Ishikawa (cell line): ENCODE results near the gene NCOR2.

ENCODE experiments used
- CEBPB ChIP-seq: IDR thresholded peaks from 2 replicates; pipeline ENCODE4 v1.6.1; 2012
- CREB1 ChIP-seq: IDR thresholded peaks from 2 replicates; pipeline ENCODE4 v1.6.1; 2012; ENCODE audit warnings: low read depth
- EGR1 ChIP-seq: IDR thresholded peaks from 2 replicates; pipeline ENCODE4 v1.6.1; 2012
- EP300 ChIP-seq: IDR thresholded peaks from 2 replicates; pipeline ENCODE4 v1.6.1; 2012; ENCODE audit warnings: borderline replicate concordance
- FOXM1 ChIP-seq: IDR thresholded peaks from 2 replicates; pipeline ENCODE4 v1.6.1; 2012; ENCODE audit warnings: low read depth, borderline replicate concordance
- NFIC ChIP-seq: IDR thresholded peaks from 2 replicates; pipeline ENCODE4 v1.6.1; 2012
- RAD21 ChIP-seq: IDR thresholded peaks from 2 replicates; pipeline ENCODE4 v1.6.1; 2012; ENCODE audit warnings: low read depth
- TAF1 ChIP-seq: IDR thresholded peaks from 2 replicates; pipeline ENCODE4 v1.6.1; 2012; ENCODE audit warnings: low read depth, mild to moderate bottlenecking
- TCF12 ChIP-seq: IDR thresholded peaks from 2 replicates; pipeline ENCODE4 v1.6.1; 2012; ENCODE audit warnings: low read depth
- TEAD4 ChIP-seq: IDR thresholded peaks from 2 replicates; pipeline ENCODE4 v1.6.1; 2012
- YY1 ChIP-seq: IDR thresholded peaks from 2 replicates; pipeline ENCODE4 v1.6.1; 2012; ENCODE audit warnings: low read depth
- ZBTB7A ChIP-seq: IDR thresholded peaks from 2 replicates; pipeline ENCODE4 v1.6.1; 2012; ENCODE audit warnings: low read depth
- TF ChIP-seq, protein P1 (sequence below): IDR thresholded peaks from 2 replicates; pipeline ENCODE4 v1.6.1; 2012
- TF ChIP-seq, protein P2 (sequence below): IDR thresholded peaks from 2 replicates; pipeline ENCODE4 v1.6.1; 2012
- TF ChIP-seq, protein P3 (sequence below): IDR thresholded peaks from 2 replicates; pipeline ENCODE4 v1.6.1; 2012; ENCODE audit warnings: low read depth, mild to moderate bottlenecking

NCOR2 gene

DNA sequence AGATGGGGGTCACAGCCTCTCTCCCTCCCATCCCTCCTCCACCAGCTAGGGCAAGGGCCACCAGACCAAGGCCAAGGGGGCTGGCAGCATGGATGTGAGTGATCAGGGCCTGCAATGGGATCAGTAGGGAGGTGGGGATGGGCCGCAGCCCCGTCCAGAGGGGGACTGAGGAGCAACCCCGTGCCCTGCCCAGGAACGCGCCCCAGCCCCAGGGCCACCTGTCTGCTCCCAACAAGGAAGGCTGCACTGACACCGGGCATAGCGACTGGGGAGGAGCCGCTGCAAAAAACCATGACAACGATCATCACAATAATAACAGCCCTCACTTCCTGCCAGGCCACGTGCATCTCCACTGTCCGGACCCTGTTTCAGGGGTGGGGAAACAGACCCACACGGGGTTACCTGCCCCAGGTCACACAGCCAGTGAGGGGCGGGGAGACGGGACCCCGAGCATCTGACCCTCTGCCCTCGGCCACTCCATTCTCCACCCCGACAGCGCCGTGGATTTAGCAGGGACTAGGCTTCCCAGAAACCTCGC, 24.3 kb downstream of the NCOR2 start:
- TF ChIP-seq NFIC (no peak), ZBTB7A (no peak), FOXM1 (no peak), EP300 (no peak), TEAD4 (no peak), TAF1 (no peak)
- TF ChIP-seq, protein P1, sequence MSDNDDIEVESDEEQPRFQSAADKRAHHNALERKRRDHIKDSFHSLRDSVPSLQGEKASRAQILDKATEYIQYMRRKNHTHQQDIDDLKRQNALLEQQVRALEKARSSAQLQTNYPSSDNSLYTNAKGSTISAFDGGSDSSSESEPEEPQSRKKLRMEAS, result no peak

DNA sequence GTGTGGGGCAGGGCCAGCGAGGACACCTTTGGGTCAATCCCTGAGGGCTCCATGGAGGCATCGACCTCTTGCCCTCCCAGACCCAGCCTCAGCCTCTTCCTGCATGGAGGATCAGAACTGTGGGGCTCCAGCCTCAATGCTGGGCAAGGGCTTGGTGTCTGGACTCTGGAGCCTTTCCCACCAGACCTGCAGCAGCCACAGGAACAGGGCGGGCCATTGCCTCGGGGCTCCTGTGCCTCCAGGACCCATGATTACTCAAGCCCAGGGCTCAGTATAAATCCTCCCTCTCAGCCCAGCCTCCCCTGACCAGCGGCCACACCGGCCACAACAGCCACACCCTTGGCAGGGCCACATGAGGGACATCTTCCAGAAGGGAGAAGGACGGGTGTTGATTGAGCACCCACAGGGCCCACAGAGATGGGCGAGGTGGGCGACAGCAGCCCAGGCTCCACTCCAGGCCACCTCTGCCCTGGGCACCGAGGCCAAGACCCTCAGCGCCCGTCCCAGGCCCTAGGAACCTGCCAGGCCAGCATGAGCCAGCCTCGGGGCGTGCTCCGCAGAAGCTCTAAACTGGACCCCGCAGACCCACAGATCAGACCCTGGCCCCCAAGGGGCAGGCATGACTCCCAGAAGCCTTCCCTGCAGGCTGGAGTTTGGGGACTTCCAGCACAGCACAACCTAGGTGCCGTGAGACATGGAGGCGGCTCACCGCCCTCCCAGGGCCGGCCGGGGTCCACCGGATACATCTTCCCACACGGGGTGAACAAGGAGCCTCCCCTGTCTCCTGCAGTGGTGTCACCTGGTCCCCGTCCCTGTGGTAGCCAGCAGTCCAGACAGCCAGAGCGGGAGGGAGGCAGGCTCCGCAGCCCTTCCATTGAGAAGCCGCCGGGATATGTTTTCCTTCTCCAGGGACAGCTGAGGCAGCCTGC, 25.1 kb downstream of the NCOR2 start:
- TF ChIP-seq YY1 (no peak), TCF12 (no peak), EP300 (no peak), TEAD4 (no peak), FOXM1 (no peak), EGR1 (no peak), ZBTB7A (no peak), RAD21 (no peak), CEBPB (no peak), NFIC (no peak), TAF1 (no peak), CREB1 (no peak)
- TF ChIP-seq, protein P2, sequence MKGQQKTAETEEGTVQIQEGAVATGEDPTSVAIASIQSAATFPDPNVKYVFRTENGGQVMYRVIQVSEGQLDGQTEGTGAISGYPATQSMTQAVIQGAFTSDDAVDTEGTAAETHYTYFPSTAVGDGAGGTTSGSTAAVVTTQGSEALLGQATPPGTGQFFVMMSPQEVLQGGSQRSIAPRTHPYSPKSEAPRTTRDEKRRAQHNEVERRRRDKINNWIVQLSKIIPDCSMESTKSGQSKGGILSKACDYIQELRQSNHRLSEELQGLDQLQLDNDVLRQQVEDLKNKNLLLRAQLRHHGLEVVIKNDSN, result no peak
- TF ChIP-seq, protein P1, result no peak
- TF ChIP-seq, protein P3, sequence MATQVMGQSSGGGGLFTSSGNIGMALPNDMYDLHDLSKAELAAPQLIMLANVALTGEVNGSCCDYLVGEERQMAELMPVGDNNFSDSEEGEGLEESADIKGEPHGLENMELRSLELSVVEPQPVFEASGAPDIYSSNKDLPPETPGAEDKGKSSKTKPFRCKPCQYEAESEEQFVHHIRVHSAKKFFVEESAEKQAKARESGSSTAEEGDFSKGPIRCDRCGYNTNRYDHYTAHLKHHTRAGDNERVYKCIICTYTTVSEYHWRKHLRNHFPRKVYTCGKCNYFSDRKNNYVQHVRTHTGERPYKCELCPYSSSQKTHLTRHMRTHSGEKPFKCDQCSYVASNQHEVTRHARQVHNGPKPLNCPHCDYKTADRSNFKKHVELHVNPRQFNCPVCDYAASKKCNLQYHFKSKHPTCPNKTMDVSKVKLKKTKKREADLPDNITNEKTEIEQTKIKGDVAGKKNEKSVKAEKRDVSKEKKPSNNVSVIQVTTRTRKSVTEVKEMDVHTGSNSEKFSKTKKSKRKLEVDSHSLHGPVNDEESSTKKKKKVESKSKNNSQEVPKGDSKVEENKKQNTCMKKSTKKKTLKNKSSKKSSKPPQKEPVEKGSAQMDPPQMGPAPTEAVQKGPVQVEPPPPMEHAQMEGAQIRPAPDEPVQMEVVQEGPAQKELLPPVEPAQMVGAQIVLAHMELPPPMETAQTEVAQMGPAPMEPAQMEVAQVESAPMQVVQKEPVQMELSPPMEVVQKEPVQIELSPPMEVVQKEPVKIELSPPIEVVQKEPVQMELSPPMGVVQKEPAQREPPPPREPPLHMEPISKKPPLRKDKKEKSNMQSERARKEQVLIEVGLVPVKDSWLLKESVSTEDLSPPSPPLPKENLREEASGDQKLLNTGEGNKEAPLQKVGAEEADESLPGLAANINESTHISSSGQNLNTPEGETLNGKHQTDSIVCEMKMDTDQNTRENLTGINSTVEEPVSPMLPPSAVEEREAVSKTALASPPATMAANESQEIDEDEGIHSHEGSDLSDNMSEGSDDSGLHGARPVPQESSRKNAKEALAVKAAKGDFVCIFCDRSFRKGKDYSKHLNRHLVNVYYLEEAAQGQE, result no peak

DNA sequence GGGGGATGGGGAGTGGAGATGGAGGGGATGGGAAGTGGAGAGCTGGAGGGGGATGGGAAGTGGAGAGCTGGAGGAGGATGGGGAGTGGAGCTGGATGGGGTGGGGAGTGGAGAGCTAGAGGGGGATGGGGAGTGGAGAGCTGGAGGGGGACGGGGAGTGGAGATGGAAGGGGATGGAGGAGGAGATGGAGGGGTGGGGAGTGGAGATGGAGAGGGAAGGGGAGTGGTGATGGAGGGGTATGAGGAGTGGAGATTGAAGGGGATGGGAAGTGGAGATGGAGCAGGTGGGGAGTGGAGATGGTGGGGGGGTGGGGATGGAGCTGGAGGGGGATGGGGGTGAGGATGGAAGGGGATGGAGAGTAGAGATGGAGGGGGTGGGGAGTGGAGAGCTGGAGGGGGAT, 26.1 kb downstream of the NCOR2 start:
- no peak for TF ChIP-seq ZBTB7A
- no peak for TF ChIP-seq TCF12
- TF ChIP-seq YY1, result no peak
- TF ChIP-seq, protein P2, result no peak
- no peak for TF ChIP-seq FOXM1
- no peak for TF ChIP-seq CEBPB
- TF ChIP-seq CREB1, result no peak

DNA sequence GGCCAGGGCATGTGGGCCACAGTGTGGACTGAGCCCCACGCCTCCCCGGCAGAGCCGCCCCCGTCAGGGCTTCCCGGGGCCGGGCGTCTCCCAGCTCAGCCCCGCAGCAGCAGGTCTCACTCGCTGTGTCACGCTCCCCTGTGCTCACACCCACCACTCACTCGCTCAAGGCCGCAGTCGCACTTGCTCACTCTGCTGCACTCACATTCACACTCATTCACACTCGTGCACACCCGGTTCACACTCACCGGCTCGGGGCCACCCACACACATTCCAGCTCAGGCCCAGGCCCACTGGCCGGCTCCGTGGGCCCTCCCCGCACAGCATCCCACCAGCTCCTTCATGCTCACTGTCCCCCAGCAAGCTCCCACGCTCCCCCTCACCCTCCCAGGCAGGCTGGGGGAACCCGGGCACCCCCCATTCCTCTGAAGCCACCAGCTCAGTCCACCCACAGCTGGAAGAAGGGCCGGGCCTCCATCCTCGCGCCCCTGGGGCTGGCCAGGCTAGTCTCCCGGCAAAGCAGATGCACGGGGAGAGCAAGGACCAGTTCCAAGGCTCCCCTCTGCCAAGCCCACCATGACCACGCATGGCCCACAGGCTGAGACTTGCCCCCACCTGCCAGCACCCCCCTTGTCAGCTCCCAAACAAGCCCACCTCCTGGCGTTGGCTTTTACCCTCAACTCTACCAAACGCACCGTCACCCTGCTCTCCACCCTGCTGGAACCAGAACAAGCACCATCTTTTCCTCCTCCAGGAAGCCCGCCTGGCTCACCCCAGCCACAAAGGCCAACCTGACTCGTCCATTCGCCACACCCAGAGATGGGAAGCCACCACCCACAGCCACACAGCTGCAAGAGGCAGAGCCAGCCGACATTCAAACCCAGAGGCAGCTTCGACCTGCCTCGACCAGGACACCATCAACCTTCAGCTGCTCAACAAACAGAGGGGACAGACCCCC, 28.0 kb downstream of the NCOR2 start:
- TF ChIP-seq TEAD4 (no peak), TAF1 (no peak), CREB1 (no peak), EGR1 (no peak), CEBPB (no peak), FOXM1 (no peak)

DNA sequence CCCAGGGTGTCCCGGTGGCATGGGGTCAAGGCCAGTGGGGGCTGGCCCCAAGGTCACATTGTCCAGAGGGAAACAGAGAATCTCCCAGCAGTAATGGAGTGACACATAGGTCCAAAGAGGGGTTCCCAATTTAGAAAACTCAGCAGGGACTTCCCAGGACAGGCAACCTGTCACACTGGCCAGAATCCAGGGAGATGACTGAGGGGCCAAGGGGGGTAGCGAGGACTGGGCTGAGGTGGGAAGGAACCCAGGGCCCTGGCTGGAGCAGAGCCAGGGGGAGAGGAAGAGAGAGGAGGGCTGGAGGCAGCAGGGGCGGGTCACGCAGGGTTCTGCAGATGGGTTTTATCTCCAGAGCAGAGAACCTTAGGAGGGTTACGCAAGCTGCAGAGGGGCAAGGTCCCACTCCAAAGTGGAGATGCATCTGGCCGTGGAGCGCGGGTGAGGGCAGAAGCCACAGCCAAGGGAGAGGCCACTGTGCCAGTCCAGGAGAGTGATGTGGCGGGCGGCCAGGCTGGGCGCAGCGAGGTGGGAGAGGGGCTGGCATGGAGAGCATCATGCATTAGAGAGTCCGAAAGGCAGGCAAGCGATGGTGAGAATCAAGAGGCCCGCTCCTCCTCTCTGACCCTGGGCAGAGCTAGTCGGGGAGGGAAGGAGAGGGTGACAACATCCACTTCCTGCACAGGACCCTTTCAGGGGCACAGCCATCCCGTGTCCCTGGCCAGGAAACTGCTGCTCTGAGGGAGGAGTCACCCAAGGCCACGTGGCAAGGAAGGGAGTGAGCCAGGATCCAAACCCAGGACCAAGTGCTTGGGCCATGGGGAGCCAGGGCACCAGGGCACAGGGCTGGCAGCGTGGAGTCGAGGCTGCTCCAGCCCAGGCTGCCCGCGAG, 29.0 kb downstream of the NCOR2 start:
- TF ChIP-seq, protein P1, result no peak
- no peak for TF ChIP-seq TEAD4
- no peak; the same call in 1 of the 2 replicates for TF ChIP-seq CEBPB
- no peak for TF ChIP-seq EP300
- TF ChIP-seq, protein P2, result peak; percentile 63
